ENCODE results near the gene MAGI1.

DNA sequence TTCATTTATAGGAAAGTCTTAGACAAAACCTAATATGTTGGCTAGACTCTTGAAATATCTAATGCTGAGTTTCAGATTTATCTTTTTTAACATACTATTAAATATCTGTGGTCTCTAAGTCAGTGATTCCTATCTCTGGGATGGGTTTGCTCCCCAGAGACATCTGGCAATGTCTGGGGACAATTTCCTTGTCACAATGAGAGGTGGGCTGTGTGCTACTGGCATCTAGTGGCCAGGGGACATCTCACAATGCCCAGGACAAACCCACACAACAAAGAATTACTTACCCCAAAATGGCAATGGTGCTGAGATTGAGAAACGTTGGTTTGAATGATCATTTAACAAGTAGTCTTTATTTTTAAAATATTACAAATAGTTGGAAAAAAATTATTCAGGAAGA lies 602.1 kb downstream of the MAGI1 start:
- TF ChIP-seq POLR2A (IDR thresholded peaks at IDR 0.05; ENCODE audit: low read depth, low read length) (no peak), POLR2AphosphoS5 (IDR thresholded peaks at IDR 0.05; ENCODE audit: low read depth, low read length) (no peak), TAF1 (IDR thresholded peaks at IDR 0.05; ENCODE audit: borderline replicate concordance, low read depth, low read length) (no peak)

Data from GM12892 (cell line).